Hepatocyte (in vitro differentiated cells): Measurements from ENCODE around the gene BACH2. TPM values are rescaled to one million over a fixed set of nuclear protein-coding genes. Genes with fewer than 3 reads are reported as not detected.
A peak's percentile ranks its signal among the peaks of the same experiment; 100 is the strongest.

ENCODE experiments used
- DNase-seq: peaks from one replicate; pipeline ENCODE4 v3.0.0-alpha.2; 2016; ENCODE audit warnings: low spot score
- H2AFZ ChIP-seq: fragments of 200-600 bp; sonication (generic); 2 replicates; pipeline ENCODE4 v1.6.0; 2016; ENCODE audit warnings: antibody characterized with exemption, mild to moderate bottlenecking
- H3K27ac ChIP-seq: fragments of 200-600 bp; sonication (generic); 2 replicates; pipeline ENCODE4 v1.5.1; 2016; ENCODE audit warnings: mild to moderate bottlenecking
- H3K27me3 ChIP-seq: fragments of 200-600 bp; sonication (generic); 2 replicates; pipeline ENCODE4 v1.6.1; 2016
- H3K36me3 ChIP-seq: fragments of 200-600 bp; sonication (generic); replicated peaks from 2 replicates; pipeline ENCODE4 v1.5.1; 2016; ENCODE audit warnings: low read depth; ENCODE audit not compliant: insufficient read depth
- H3K4me1 ChIP-seq: fragments of 200-600 bp; sonication (generic); 2 replicates; pipeline ENCODE4 v1.5.1; 2016; ENCODE audit warnings: mild to moderate bottlenecking, moderate library complexity; ENCODE audit not compliant: insufficient read depth
- H3K4me2 ChIP-seq: fragments of 200-600 bp; sonication (generic); 2 replicates; pipeline ENCODE4 v1.6.0; 2016
- H3K4me3 ChIP-seq: fragments of 200-600 bp; sonication (generic); 2 replicates; pipeline ENCODE4 v1.5.1; 2016; ENCODE audit warnings: mild to moderate bottlenecking
- H3K79me2 ChIP-seq: fragments of 200-600 bp; sonication (generic); 2 replicates; pipeline ENCODE4 v1.6.0; 2017; ENCODE audit warnings: mild to moderate bottlenecking
- H3K9me2 ChIP-seq: fragments of 200-600 bp; sonication (generic); replicated peaks from 2 replicates; pipeline ENCODE4 v1.6.0; 2017; ENCODE audit warnings: mild to moderate bottlenecking; ENCODE audit not compliant: insufficient read depth
- H3K9me3 ChIP-seq: fragments of 200-600 bp; sonication (generic); 2 replicates; pipeline ENCODE4 v1.5.1; 2016; ENCODE audit warnings: low read depth, mild to moderate bottlenecking
- H4K20me1 ChIP-seq: fragments of 200-600 bp; sonication (generic); 2 replicates; pipeline ENCODE4 v1.6.0; 2016; ENCODE audit warnings: mild to moderate bottlenecking; ENCODE audit not compliant: insufficient read depth, poor library complexity, severe bottlenecking
- CTCF ChIP-seq: fragments of 200-600 bp; sonication (generic); IDR thresholded peaks from 2 replicates; pipeline ENCODE4 v1.5.1; 2016; ENCODE audit warnings: antibody characterized with exemption, mild to moderate bottlenecking; ENCODE audit not compliant: poor library complexity
- EZH2 ChIP-seq: fragments of 200-600 bp; sonication (generic); IDR thresholded peaks from 2 replicates; pipeline ENCODE4 v1.6.1; 2016; ENCODE audit warnings: antibody characterized with exemption, mild to moderate bottlenecking, borderline replicate concordance
- EZH2phosphoT487 ChIP-seq: fragments of 200-600 bp; sonication (generic); IDR thresholded peaks from one replicate; pipeline ENCODE4 v1.6.1; 2018; ENCODE audit warnings: antibody characterized with exemption, mild to moderate bottlenecking, low read depth, moderate library complexity; ENCODE audit not compliant: unreplicated experiment, severe bottlenecking
- WGBS: methylation state at CpG from one replicate; pipeline ENCODE4 v1.1.6; 2016; ENCODE audit warnings: low lambda C conversion rate; ENCODE audit errors: missing lambda C conversion rate; 5-methylcytosine and 5-hydroxymethylcytosine counted together
- polyA plus RNA-seq: library from polyadenylated mRNA; unstranded; fragments of >200 nt; fragmentation: Nextera tagmentation; extraction: Ambion mirVana; gene quantifications from 2 replicates; pipeline ENCODE4 v1.2.1, GENCODE V29; 2016
- total RNA-seq: library from RNA; depleted of rRNA; stranded (reverse); fragments of >200 nt; gene quantifications from 2 replicates; pipeline ENCODE4 v1.2.3, GENCODE V29; 2014

The BACH2 gene
- total and polyA plus RNA-seq, 2 experiments from 2014 or later: 2.3 to 2.6 TPM

DNA sequence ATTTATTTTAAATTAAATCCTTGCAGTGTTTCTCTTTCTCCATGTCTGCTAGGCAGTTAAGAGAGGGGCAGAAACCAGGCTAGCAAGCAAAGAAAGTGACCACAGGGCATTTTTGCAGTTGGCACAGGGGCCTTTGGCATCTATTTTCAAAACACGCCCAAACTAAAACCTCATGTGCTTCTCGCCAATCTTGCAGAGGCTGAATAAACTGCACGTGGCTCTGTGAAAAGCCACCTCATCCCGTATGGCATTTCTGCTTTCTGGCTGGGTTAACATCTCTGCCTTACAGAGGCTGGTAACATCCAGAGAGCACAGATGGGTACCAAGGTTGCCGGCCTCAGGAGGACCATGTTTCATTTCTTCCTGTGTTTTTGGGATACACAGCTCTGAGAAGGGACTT is 347.8 kb downstream of the BACH2 start:
- no peak overlapping the region for H2AFZ ChIP-seq
- TF ChIP-seq EZH2 (no peak), EZH2phosphoT487 (no peak), CTCF (no peak)
- no peaks in the 10 kb centered on the region for H3K79me2 ChIP-seq
- H4K20me1 ChIP-seq: no peaks in the 10 kb centered on the region
- no peaks in the 10 kb centered on the region for H3K36me3 ChIP-seq
- H3K9me2 ChIP-seq: no peaks in the 10 kb centered on the region
- no peak overlapping the region for H3K27ac ChIP-seq
- WGBS: 93% methylated on average over 5 of the region's 5 CpGs
- no peak for DNase-seq
- H3K4me2 ChIP-seq: no peak overlapping the region
- H3K27me3 ChIP-seq: no peaks in the 10 kb centered on the region
- H3K4me3 ChIP-seq: no peak overlapping the region
- no peaks in the 10 kb centered on the region for H3K9me3 ChIP-seq
- H3K4me1 ChIP-seq: no peaks in the 10 kb centered on the region

DNA sequence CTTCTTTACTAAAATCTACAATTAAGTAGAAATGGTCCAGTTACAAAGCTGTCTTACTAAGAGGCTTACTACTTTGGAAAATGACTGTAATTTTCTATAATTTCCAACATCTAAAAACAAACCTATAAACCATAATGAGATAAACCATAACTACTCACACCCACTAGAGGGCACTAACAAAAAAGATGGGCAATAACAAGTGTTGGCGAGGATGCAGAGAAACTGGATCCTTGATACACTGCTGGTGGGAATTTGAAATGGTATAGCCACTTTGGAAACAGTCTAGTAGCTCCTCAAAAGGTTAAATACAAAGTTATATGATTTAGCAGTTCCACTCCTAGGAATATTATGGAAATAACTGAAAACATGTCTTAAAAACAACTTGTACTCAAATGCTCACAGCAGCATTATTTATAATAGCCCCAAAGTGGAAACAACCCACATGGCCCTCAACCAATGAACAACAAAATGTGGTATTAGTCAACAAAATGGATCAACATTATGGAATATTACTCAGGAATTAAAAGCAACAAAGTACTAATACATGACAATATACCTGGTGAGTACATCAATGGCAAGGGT is 351.7 kb downstream of the BACH2 start:
- H3K4me2 ChIP-seq: no peak overlapping the region
- no peaks in the 10 kb centered on the region for H3K9me2 ChIP-seq
- no peak overlapping the region for H3K4me3 ChIP-seq
- no peaks in the 10 kb centered on the region for H3K27me3 ChIP-seq
- H3K36me3 ChIP-seq: no peaks in the 10 kb centered on the region
- H3K79me2 ChIP-seq: no peaks in the 10 kb centered on the region
- no peak overlapping the region for H3K27ac ChIP-seq
- H2AFZ ChIP-seq: no peak overlapping the region
- WGBS: 86% methylated on average over 1 of the region's 1 CpG
- no peak for DNase-seq
- peaks cover 12% of the 10 kb centered on the region for H3K4me1 ChIP-seq
- no peak for TF ChIP-seq EZH2phosphoT487
- TF ChIP-seq EZH2: no peak
- peak; percentile 48 for TF ChIP-seq CTCF
- H4K20me1 ChIP-seq: no peaks in the 10 kb centered on the region
- H3K9me3 ChIP-seq: no peaks in the 10 kb centered on the region

- Histone ChIP-seq H2AFZ (no peak overlapping the region), H3K27me3 (no peaks in the 10 kb centered on the region), H3K4me3 (no peak overlapping the region), H3K36me3 (no peaks in the 10 kb centered on the region), H4K20me1 (no peaks in the 10 kb centered on the region), H3K9me2 (no peaks in the 10 kb centered on the region), H3K4me1 (peaks cover 12% of the 10 kb centered on the region), H3K9me3 (no peaks in the 10 kb centered on the region), H3K27ac (no peak overlapping the region), H3K79me2 (no peaks in the 10 kb centered on the region), H3K4me2 (no peak overlapping the region)
- 86% methylated on average over 4 of the region's 4 CpGs for WGBS
- no peak for DNase-seq
- TF ChIP-seq CTCF: no peak
- no peak for TF ChIP-seq EZH2phosphoT487
- no peak for TF ChIP-seq EZH2
Observed at GRCh38 chr6:89944181-89944755, 352.4 kb downstream of the BACH2 start.
